ENCODE data around the gene MUSTN1. TPM values are rescaled to one million over a fixed set of nuclear protein-coding genes. Genes with fewer than 3 reads are reported as not detected.
A peak's percentile ranks its signal among the peaks of the same experiment; 100 is the strongest.

The MUSTN1 gene
- total RNA-seq, 1 donor from 2014 or later, result not detected

DNA sequence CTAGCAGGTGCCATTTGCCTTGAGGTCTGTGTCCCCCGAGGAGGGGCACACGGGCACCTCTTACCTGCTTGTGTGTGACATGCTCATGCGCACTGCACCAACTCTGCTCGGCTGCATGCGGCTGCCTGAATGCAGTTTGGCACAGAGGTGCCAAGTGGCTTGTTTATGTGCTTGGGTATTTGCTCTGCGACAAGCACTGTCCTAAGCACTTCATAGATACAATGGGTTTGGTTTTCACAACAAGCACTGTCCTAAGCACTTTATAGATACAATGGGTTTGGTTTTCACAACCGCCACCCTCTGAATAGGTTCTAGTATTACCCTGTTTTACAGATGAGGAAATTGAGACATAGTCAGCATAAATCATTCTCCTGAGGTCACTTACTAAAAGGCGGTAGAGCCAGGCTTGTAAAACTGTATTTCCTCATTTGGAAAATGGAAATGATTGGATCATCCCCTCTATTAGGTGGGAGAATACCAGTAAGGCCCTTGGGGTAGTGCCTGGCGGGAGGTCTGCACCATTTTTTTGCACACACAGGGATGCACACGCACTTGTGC is 4.8 kb downstream of the MUSTN1 start:
- peaks cover 3% of the 10 kb centered on the region for H3K36me3 Mint-ChIP-seq (ENCODE audit: low read depth, unreplicated experiment)
- Histone ChIP-seq H3K4me2 (ENCODE audit: low read length) (no peak overlapping the region), H4K20me1 (ENCODE audit: insufficient read depth, low read length) (peaks cover 16% of the 10 kb centered on the region), H2AFZ (ENCODE audit: low read depth, low read length) (no peak overlapping the region), H3K4me3 (ENCODE audit: insufficient read depth, low read depth, low read length) (no peak overlapping the region), H3K36me3 (ENCODE audit: insufficient read depth, low read length) (no peaks in the 10 kb centered on the region), H3K79me2 (ENCODE audit: insufficient read depth, low read length) (no peaks in the 10 kb centered on the region), H3K9ac (ENCODE audit: low read length) (no peak overlapping the region), H3K4me1 (ENCODE audit: insufficient read depth, low read length) (peaks cover 19% of the 10 kb centered on the region), H3K27me3 (ENCODE audit: insufficient read depth, low read length) (no peaks in the 10 kb centered on the region), H3K27ac (ENCODE audit: low read depth, low read length) (no peak overlapping the region), H3K9me3 (ENCODE audit: insufficient read depth, low read depth, low read length) (no peaks in the 10 kb centered on the region)
- TF ChIP-seq CTCF (IDR thresholded peaks at IDR 0.05; ENCODE audit: insufficient read depth, low read depth, low read length) (no peak), EZH2 (IDR thresholded peaks at IDR 0.05; ENCODE audit: insufficient read depth, low read length) (no peak)
- H3K9me3 Mint-ChIP-seq (ENCODE audit: unreplicated experiment), result peaks cover under 1% of the 10 kb centered on the region
- no peak overlapping the region for H3K27ac Mint-ChIP-seq (ENCODE audit: unreplicated experiment)
- DNase-seq (ENCODE audit: low read depth), result no peak
- FAIRE-seq, result no peak
- H3K4me1 Mint-ChIP-seq (ENCODE audit: low read depth, unreplicated experiment), result peaks cover 19% of the 10 kb centered on the region
- peaks cover 11% of the 10 kb centered on the region for H3K27me3 Mint-ChIP-seq (ENCODE audit: low read depth, unreplicated experiment)
- H3K4me3 Mint-ChIP-seq (ENCODE audit: unreplicated experiment), result no peak overlapping the region

DNA sequence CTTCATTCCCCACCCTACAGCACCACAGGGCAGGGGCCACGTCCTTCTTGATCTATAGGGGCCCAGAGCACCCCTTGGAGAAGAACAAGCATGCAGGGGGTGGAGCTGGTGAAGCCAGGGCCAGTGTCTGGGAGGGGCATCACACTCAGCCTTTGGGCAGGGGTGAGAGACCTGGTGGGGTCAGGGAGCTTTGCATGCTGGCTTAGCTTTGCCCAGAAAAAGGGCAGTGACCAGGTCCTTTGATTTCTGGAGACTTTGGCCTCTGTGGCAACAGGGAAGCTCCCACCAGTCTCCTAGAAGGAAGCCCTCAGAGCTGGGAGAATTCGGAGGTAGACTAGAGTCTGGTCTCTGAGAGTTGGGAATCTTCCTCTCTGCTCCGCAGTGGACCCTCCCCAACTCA is 5.3 kb downstream of the MUSTN1 start:
- H3K4me1 Mint-ChIP-seq (ENCODE audit: low read depth, unreplicated experiment), result peaks cover 18% of the 10 kb centered on the region
- H3K4me3 Mint-ChIP-seq (ENCODE audit: unreplicated experiment), result no peak overlapping the region
- DNase-seq (ENCODE audit: low read depth) (no peak), FAIRE-seq (no peak)
- H3K9me3 Mint-ChIP-seq (ENCODE audit: unreplicated experiment), result peaks cover 3% of the 10 kb centered on the region
- H3K36me3 ChIP-seq (ENCODE audit: insufficient read depth, low read length), result no peaks in the 10 kb centered on the region
- peaks cover 12% of the 10 kb centered on the region for H3K27me3 Mint-ChIP-seq (ENCODE audit: low read depth, unreplicated experiment)
- no peak overlapping the region for H3K4me2 ChIP-seq (ENCODE audit: low read length)
- H3K9ac ChIP-seq (ENCODE audit: low read length), result no peak overlapping the region
- H3K79me2 ChIP-seq (ENCODE audit: insufficient read depth, low read length), result no peaks in the 10 kb centered on the region
- peaks cover 14% of the 10 kb centered on the region for H4K20me1 ChIP-seq (ENCODE audit: insufficient read depth, low read length)
- peaks cover 19% of the 10 kb centered on the region for H3K4me1 ChIP-seq (ENCODE audit: insufficient read depth, low read length)
- H3K4me3 ChIP-seq (ENCODE audit: insufficient read depth, low read depth, low read length), result no peak overlapping the region
- no peaks in the 10 kb centered on the region for H3K27me3 ChIP-seq (ENCODE audit: insufficient read depth, low read length)
- no peak overlapping the region for H2AFZ ChIP-seq (ENCODE audit: low read depth, low read length)
- H3K9me3 ChIP-seq (ENCODE audit: insufficient read depth, low read depth, low read length), result no peaks in the 10 kb centered on the region
- peaks cover 4% of the 10 kb centered on the region for H3K36me3 Mint-ChIP-seq (ENCODE audit: low read depth, unreplicated experiment)
- H3K27ac ChIP-seq (ENCODE audit: low read depth, low read length), result no peak overlapping the region
- TF ChIP-seq EZH2 (IDR thresholded peaks at IDR 0.05; ENCODE audit: insufficient read depth, low read length) (no peak), CTCF (IDR thresholded peaks at IDR 0.05; ENCODE audit: insufficient read depth, low read depth, low read length) (no peak)
- no peak overlapping the region for H3K27ac Mint-ChIP-seq (ENCODE audit: unreplicated experiment)

- Histone ChIP-seq H3K9me3 (ENCODE audit: insufficient read depth, low read depth, low read length) (no peaks in the 10 kb centered on the region), H3K27me3 (ENCODE audit: insufficient read depth, low read length) (no peaks in the 10 kb centered on the region), H3K4me2 (ENCODE audit: low read length) (no peak overlapping the region), H4K20me1 (ENCODE audit: insufficient read depth, low read length) (peaks cover 10% of the 10 kb centered on the region), H3K4me3 (ENCODE audit: insufficient read depth, low read depth, low read length) (no peak overlapping the region), H2AFZ (ENCODE audit: low read depth, low read length) (no peak overlapping the region), H3K36me3 (ENCODE audit: insufficient read depth, low read length) (no peaks in the 10 kb centered on the region), H3K79me2 (ENCODE audit: insufficient read depth, low read length) (no peaks in the 10 kb centered on the region), H3K27ac (ENCODE audit: low read depth, low read length) (no peak overlapping the region), H3K4me1 (ENCODE audit: insufficient read depth, low read length) (peaks cover 19% of the 10 kb centered on the region), H3K9ac (ENCODE audit: low read length) (no peak overlapping the region)
- no peak overlapping the region for H3K4me3 Mint-ChIP-seq (ENCODE audit: unreplicated experiment)
- peak overlapping the region; percentile 18 for H3K27ac Mint-ChIP-seq (ENCODE audit: unreplicated experiment)
- H3K9me3 Mint-ChIP-seq (ENCODE audit: unreplicated experiment), result peaks cover 3% of the 10 kb centered on the region
- peaks cover 12% of the 10 kb centered on the region for H3K27me3 Mint-ChIP-seq (ENCODE audit: low read depth, unreplicated experiment)
- FAIRE-seq (no peak), DNase-seq (ENCODE audit: low read depth) (no peak)
- peaks cover 18% of the 10 kb centered on the region for H3K4me1 Mint-ChIP-seq (ENCODE audit: low read depth, unreplicated experiment)
- peaks cover 4% of the 10 kb centered on the region for H3K36me3 Mint-ChIP-seq (ENCODE audit: low read depth, unreplicated experiment)
- TF ChIP-seq CTCF (IDR thresholded peaks at IDR 0.05; ENCODE audit: insufficient read depth, low read depth, low read length), result no peak
- TF ChIP-seq EZH2 (IDR thresholded peaks at IDR 0.05; ENCODE audit: insufficient read depth, low read length), result no peak
Measured at GRCh38 chr3:52827866-52828376, 6.9 kb downstream of the MUSTN1 start.
